ENCODE results near the gene RAB40A.

RAB40A gene

DNA sequence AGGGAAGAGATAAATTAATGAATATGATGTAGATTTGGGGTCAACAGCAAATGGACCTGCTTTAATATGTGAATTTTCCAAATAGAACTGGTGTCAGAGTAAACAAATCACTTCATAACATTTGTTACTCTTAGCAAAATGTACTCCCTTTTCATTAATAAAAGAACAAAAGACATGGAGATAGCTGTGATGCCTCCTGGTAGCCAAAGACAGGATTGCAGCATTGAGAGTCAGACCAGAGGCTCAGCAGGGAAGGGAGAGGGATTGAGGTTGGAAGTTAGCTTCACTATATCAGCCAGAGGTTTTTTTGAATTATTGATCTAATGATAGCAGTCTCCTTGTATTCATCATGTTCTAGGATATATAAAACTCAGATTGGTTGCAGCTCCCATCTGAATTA, 17.4 kb upstream of the RAB40A start:
- H3K4me3 ChIP-seq = no peak overlapping the region
- H3K27ac ChIP-seq = peak overlapping the region; percentile 72 to 90
- no peak for DNase-seq (ENCODE audit: low spot score)
- TF ChIP-seq, protein P1, sequence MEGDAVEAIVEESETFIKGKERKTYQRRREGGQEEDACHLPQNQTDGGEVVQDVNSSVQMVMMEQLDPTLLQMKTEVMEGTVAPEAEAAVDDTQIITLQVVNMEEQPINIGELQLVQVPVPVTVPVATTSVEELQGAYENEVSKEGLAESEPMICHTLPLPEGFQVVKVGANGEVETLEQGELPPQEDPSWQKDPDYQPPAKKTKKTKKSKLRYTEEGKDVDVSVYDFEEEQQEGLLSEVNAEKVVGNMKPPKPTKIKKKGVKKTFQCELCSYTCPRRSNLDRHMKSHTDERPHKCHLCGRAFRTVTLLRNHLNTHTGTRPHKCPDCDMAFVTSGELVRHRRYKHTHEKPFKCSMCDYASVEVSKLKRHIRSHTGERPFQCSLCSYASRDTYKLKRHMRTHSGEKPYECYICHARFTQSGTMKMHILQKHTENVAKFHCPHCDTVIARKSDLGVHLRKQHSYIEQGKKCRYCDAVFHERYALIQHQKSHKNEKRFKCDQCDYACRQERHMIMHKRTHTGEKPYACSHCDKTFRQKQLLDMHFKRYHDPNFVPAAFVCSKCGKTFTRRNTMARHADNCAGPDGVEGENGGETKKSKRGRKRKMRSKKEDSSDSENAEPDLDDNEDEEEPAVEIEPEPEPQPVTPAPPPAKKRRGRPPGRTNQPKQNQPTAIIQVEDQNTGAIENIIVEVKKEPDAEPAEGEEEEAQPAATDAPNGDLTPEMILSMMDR (IDR thresholded peaks at IDR 0.05) = no peak

DNA sequence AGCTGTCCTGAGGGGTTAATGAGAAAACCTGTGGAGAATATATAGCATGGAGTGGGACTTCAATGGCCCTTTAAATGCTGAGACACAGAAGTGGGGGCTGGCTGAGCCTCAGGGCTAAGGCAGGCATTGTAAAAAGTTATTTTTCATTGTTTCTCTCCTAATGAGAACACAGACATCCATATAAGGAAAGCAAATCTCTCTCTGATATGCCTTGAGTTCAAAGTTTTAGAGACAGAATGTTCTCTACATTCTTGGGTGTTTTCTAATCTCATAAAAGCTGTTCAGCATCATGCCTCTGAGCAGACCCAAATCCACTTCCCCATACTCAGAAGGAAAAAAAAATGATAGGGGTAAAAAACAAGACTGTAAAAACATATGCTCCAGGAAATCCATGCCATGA, 16.8 kb upstream of the RAB40A start:
- TF ChIP-seq, protein P1 (IDR thresholded peaks at IDR 0.05) = no peak
- Histone ChIP-seq H3K4me3 (peak overlapping the region; percentile 15), H3K27ac (peak overlapping the region; percentile 72 to 90)
- no peak for DNase-seq (ENCODE audit: low spot score)

DNA sequence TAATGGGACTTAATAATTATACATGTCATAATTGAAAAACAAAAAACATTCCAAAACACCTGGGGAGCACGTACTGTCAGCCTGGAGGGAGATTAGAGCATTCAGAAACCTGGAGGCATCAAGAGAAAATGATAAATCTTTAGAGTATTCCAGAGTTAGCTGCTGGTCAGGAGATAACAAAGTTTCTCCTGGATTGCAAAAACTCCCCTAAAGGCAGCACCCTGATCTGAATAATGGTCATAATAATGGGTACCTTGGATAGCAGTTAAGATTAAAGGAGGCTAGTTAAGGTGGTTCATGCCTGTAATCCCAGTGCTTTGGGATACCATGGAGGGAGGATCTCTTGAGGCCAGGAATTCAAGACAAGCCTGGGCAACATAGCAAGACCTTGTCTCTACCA, 15.9 kb upstream of the RAB40A start:
- no peak overlapping the region for H3K4me3 ChIP-seq
- no peak for DNase-seq (ENCODE audit: low spot score)
- TF ChIP-seq, protein P1 (IDR thresholded peaks at IDR 0.05) = no peak
- peak overlapping the region; percentile 72 to 90 for H3K27ac ChIP-seq

DNA sequence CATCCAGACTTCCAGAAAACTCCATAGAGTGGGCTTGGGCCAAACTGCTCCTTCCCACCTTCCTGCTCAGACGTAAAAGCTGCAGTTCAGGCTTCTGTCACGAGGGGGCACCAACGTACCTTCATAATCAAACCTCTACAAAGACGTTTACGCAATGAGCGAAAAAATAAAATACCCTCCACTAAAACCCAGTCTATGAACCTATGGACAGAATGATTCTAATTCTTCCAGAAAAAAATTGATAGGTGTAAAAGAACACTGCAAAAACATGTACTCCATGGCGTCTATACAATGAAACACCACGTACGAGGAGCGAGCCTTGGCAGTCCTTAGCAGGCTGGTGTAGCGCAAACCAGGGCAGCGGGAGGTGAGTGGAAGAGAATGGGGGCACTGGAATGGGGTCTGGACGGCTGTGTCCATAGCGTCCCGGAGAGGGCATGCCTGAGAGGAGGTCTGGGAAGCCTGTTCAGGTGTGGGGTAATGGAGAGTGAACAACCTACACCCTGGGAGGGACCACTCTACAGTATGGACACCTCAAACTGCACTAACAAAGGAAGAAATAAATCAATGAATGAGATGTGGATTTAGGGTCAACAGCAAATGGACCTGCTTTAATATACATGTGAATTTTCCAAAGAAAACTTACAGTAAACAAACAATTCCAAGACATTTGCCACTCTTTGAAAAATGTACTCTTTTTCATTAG, 14.4 kb upstream of the RAB40A start:
- H3K27ac ChIP-seq = peak overlapping the region; percentile 32 to 54
- peak; percentile 76 for DNase-seq (ENCODE audit: low spot score)
- TF ChIP-seq, protein P1 (IDR thresholded peaks at IDR 0.05) = peak; percentile 56
- peak overlapping the region; percentile 57 for H3K4me3 ChIP-seq

DNA sequence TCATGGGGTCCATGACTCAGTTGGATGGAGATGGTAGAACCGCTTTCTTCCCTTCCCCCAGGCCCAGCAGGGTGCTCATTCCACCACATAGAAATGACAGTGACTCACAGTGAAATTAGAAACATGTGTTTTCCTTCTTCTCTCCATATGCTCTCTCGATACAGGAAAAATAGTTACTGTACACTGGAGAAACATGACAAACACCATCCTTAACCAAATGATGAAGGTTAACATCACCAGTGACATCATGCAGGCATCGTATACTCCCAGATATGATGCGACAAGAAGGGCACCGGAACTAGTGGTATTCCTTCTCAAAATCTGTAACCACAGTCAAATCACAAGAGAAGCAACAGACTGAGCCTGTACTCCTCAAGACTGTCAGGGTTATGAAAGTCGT, 11.7 kb upstream of the RAB40A start:
- TF ChIP-seq, protein P1 (IDR thresholded peaks at IDR 0.05) = no peak
- DNase-seq (ENCODE audit: low spot score) = no peak
- no peak overlapping the region for H3K4me3 ChIP-seq
- H3K27ac ChIP-seq = no peak overlapping the region

DNA sequence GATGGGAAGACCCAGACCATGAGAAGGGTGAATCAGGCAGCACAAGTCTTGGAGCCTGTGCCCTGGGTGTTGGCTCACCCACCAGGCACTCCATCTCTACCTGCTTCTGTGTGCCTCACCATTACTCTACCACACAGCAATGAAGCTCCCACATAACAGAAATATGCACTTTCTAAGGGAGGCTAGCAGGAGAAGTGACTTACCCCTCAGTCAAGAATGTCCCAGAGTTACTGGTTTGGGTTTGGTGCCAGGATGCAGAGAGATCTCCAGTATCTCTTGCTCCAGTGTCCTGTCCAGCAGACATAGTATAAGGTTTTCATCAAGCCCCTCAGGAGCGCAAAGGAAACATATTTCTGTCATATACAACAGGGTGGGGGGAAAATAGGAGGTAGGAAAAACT, 11.3 kb upstream of the RAB40A start:
- DNase-seq (ENCODE audit: low spot score) = no peak
- Histone ChIP-seq H3K27ac (no peak overlapping the region), H3K4me3 (no peak overlapping the region)
- TF ChIP-seq, protein P1 (IDR thresholded peaks at IDR 0.05) = no peak

DNA sequence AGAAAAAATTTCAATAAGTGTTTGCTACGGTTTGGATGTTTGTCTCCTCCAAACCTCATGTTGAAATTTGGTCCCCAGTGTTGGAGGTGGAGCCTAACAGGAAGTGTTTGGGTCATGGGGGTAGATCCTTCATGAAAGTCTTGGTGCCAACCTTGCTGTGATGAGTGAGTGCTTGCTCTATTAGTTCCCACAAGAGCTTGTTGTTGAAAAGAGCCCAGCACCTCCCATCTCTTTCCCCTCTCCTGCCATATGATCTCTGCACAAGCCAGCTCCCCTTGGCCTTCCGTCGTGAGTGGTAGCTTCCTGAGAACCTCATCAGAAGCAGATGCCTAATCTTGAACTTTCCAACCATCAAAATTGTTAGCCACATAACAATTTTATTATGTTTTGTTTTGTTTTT, 10.3 kb upstream of the RAB40A start:
- Histone ChIP-seq H3K4me3 (no peak overlapping the region), H3K27ac (no peak overlapping the region)
- TF ChIP-seq, protein P1 (IDR thresholded peaks at IDR 0.05) = no peak
- DNase-seq (ENCODE audit: low spot score) = no peak

Measured in coronary artery (tissue), 2 donors.